Kidney (tissue), 14 donors: ENCODE measurements around the gene EMP2. TPM values are rescaled to one million over a fixed set of nuclear protein-coding genes. Genes with fewer than 3 reads are reported as not detected.

Experiments used
- DNase-seq, 5 donors: peaks; one replicate each; pipeline ENCODE4 v3.0.0-alpha.2; 2013 to 2020
- FAIRE-seq: peaks from 2 replicates; lab custom pipeline; 2012; peaks lifted over from hg19 to GRCh38; lab: Jason Lieb, UNC
- H3K27ac ChIP-seq, 2 donors: one replicate each; pipeline ENCODE4 v1.7.0; 2013; ENCODE audit warnings: low read depth in 2 of 2, low read length in 2 of 2, inconsistent platforms in 1 of 2
- H3K27me3 ChIP-seq: one replicate; pipeline ENCODE4 v1.7.1; 2013; ENCODE audit warnings: low read length, inconsistent platforms; ENCODE audit not compliant: control insufficient read depth, insufficient read depth
- H3K36me3 ChIP-seq, 3 donors: one replicate each; pipeline versions ENCODE4 v1.7.0 to v1.7.1; 2013; ENCODE audit warnings: low read length in 3 of 3, control low read depth in 1 of 3, inconsistent platforms in 1 of 3; ENCODE audit not compliant: insufficient read depth in 3 of 3, control insufficient read depth in 2 of 3
- H3K4me1 ChIP-seq, 3 donors: one replicate each; pipeline versions ENCODE4 v1.7.0 to v1.7.1; 2013; ENCODE audit warnings: low read length in 3 of 3, inconsistent platforms in 1 of 3, low read depth in 1 of 3; ENCODE audit not compliant: control insufficient read depth in 2 of 3, insufficient read depth in 2 of 3
- H3K4me3 ChIP-seq, 3 donors: one replicate each; pipeline versions ENCODE4 v1.7.0 to v1.8.1; 2013; ENCODE audit warnings: low read length in 3 of 3, control low read depth in 1 of 3, inconsistent platforms in 1 of 3
- H3K9ac ChIP-seq, 3 donors: one replicate each; pipeline versions ENCODE4 v1.7.0 to v1.7.1; 2013; ENCODE audit warnings: low read length in 3 of 3, control low read depth in 1 of 3, inconsistent platforms in 1 of 3
- H3K9me3 ChIP-seq, 3 donors: one replicate each; pipeline versions ENCODE4 v1.7.0 to v1.7.1; 2013; ENCODE audit warnings: low read length in 3 of 3, control low read depth in 1 of 3, inconsistent platforms in 1 of 3; ENCODE audit not compliant: control insufficient read depth in 2 of 3, insufficient read depth in 1 of 3
- CTCF ChIP-seq: IDR thresholded peaks from 3 replicates; pipeline ENCODE4 v1.5.1; 2012; ENCODE audit warnings: mild to moderate bottlenecking, moderate library complexity, borderline replicate concordance; ENCODE audit not compliant: insufficient read depth; ENCODE audit errors: extremely low read depth
- intact Hi-C: fragments of 100-400 bp; cut with DNase I; formaldehyde crosslinking; loops from one replicate; pipeline ENCODE4 v1.11.1; 2022
- polyA plus RNA-seq: library from polyadenylated mRNA; stranded (reverse); fragments of 350-450 nt; fragmentation: Illumina TruSeq; extraction: RNeasy Lipid Tissue Mini Kit (QIAGEN cat#74804); gene quantifications from one replicate; pipeline ENCODE4 v1.2.3, GENCODE V29; 2014; ENCODE audit warnings: low read depth, low replicate concordance; ENCODE audit not compliant: insufficient read depth
- total RNA-seq: library from RNA; stranded (reverse); fragmentation: NEBNext Ultra II Directional; extraction: Animal tissue kit (Norgen Biotek cat#: 25700); gene quantifications from one replicate; pipeline ENCODE4 v1.2.1, GENCODE V29; 2021
- donor health status: control.
- donor health status: control.
- donor health status: control.
- donor health status: control.
- donor health status: control.
- donor health status: DM: yes; HTN: yes; CAD: no.
- donor health status: Normal renal cell carcinoma (clear cell type).

EMP2 gene
- total and polyA plus RNA-seq, 2 donors from 2014 or later = 14.5 to 25.8 TPM

DNA sequence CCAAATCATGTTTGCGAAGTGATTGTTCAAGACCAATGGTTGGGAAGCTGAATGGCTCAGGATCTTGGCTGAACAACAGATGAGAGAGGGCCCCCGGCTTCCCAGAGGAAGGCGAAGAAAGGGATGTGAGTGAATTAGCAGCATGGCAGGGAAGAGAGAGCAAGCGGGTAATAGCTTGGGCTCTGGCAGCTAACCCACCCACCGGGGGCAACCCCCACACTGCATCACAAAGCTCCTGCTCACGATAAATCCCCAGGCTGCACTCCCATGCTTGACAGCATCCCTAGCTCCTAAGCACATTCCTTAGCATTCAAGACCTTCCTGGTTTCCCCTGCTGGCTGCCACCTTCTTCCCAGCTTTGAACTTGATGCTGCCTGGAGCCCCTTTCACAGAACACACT, 26.2 kb upstream of the EMP2 start:
- H3K4me3 ChIP-seq = no peak overlapping the region
- no peaks in the 10 kb centered on the region for H3K9me3 ChIP-seq
- no peak overlapping the region for H3K9ac ChIP-seq
- no peaks in the 10 kb centered on the region for H3K27me3 ChIP-seq
- no peaks in the 10 kb centered on the region for H3K4me1 ChIP-seq
- no peak for TF ChIP-seq CTCF
- no peaks in the 10 kb centered on the region for H3K36me3 ChIP-seq
- intact Hi-C loops = no loop called here
- DNase-seq (peak in 2 of 5 donors; percentile 17 to 19), FAIRE-seq (no peak)
- H3K27ac ChIP-seq = no peak overlapping the region

GRCh38 chr16:10605636-10606035, 25.2 kb upstream of the EMP2 start:
- H3K36me3 ChIP-seq = no peaks in the 10 kb centered on the region
- no peaks in the 10 kb centered on the region for H3K27me3 ChIP-seq
- no peak overlapping the region for H3K27ac ChIP-seq
- H3K4me1 ChIP-seq = no peaks in the 10 kb centered on the region
- no peak overlapping the region for H3K4me3 ChIP-seq
- no peak overlapping the region for H3K9ac ChIP-seq
- DNase-seq (no peak), FAIRE-seq (no peak)
- intact Hi-C loops = no loop called here
- H3K9me3 ChIP-seq = no peaks in the 10 kb centered on the region
- TF ChIP-seq CTCF = no peak

- FAIRE-seq (no peak), DNase-seq (peak in 1 of 5 donors; percentile 25)
- H3K4me1 ChIP-seq = no peaks in the 10 kb centered on the region
- no peak for TF ChIP-seq CTCF
- no peaks in the 10 kb centered on the region for H3K9me3 ChIP-seq
- no peak overlapping the region for H3K27ac ChIP-seq
- H3K4me3 ChIP-seq = no peak overlapping the region
- H3K27me3 ChIP-seq = no peaks in the 10 kb centered on the region
- no peak overlapping the region for H3K9ac ChIP-seq
- no peaks in the 10 kb centered on the region for H3K36me3 ChIP-seq
- intact Hi-C loops = no loop called here
These were observed 21.3 kb upstream of the EMP2 start for GRCh38 chr16:10601444-10602408.
